Activated T-helper 2 cell treated with anti-CD3 and anti-CD28 coated beads, Interferon-gamma antibody, Interleukin-2, Interleukin-4, amounts not matched to agents 10 μg/mL and 5 μg/mL and 100 μg/mL, durations not matched to agents 14 hours and 24 hours and 36 hours (primary cell): Measurements from ENCODE around the gene MUC12. TPM values are rescaled to one million over a fixed set of nuclear protein-coding genes. Genes with fewer than 3 reads are reported as not detected.
"Not testable (repeated sequence)": the region's sequence is repeated elsewhere in the genome, so short reads cannot be mapped to it uniquely, and the experiment has no call there.

ENCODE experiments used
- DNase-seq: peaks from one replicate; pipeline ENCODE4 v3.0.0; 2021; ENCODE audit warnings: low spot score
- H3K27ac Mint-ChIP-seq: one replicate; pipeline ENCODE4 v1.8.0; 2021; ENCODE audit warnings: mixed read lengths
- H3K27me3 Mint-ChIP-seq: one replicate; pipeline ENCODE4 v1.8.0; 2021; ENCODE audit warnings: low read depth, mixed read lengths
- H3K36me3 Mint-ChIP-seq: one replicate; pipeline ENCODE4 v1.8.0; 2021; ENCODE audit warnings: low read depth, mixed read lengths
- H3K4me1 Mint-ChIP-seq: one replicate; pipeline ENCODE4 v1.8.0; 2021; ENCODE audit warnings: low read depth, mixed read lengths
- H3K4me3 Mint-ChIP-seq: one replicate; pipeline ENCODE4 v1.8.0; 2021; ENCODE audit warnings: low read depth, mild to moderate bottlenecking, moderate library complexity, mixed read lengths
- H3K9me3 Mint-ChIP-seq: one replicate; pipeline ENCODE4 v1.8.0; 2021; ENCODE audit warnings: mixed read lengths
- intact Hi-C: fragments of 100-400 bp; cut with micrococcal nuclease; formaldehyde crosslinking; loops from one replicate; pipeline ENCODE4 v1.15.1; 2023
- total RNA-seq: library from RNA; stranded (reverse); gene quantifications from 2 replicates; pipeline ENCODE4 v1.2.3, GENCODE V29; 2022

The MUC12 gene
- total RNA-seq, 1 donor from 2014 or later = 1.4 TPM

- DNase-seq = no peak
- Mint-ChIP-seq H3K4me3 (no peak overlapping the region), H3K27ac (no peak overlapping the region), H3K4me1 (no peaks in the 10 kb centered on the region), H3K36me3 (no peaks in the 10 kb centered on the region), H3K9me3 (no peaks in the 10 kb centered on the region), H3K27me3 (peaks cover 3% of the 10 kb centered on the region)
- intact Hi-C loops = no loop called here
These were observed 8.9 kb downstream of the MUC12 start for GRCh38 chr7:100978300-100978699.

GRCh38 chr7:100983451-100984187 lies 14.3 kb downstream of the MUC12 start:
- Mint-ChIP-seq H3K36me3 (no peaks in the 10 kb centered on the region), H3K9me3 (no peaks in the 10 kb centered on the region), H3K4me3 (no peak overlapping the region)

GRCh38 chr7:100984241-100984918 lies 15.0 kb downstream of the MUC12 start:
- H3K27ac Mint-ChIP-seq, H3K9me3 Mint-ChIP-seq, H3K4me3 Mint-ChIP-seq, DNase-seq, H3K4me1 Mint-ChIP-seq, H3K36me3 Mint-ChIP-seq, H3K27me3 Mint-ChIP-seq, intact Hi-C loops: not testable (repeated sequence)

More at GRCh38 chr7:100983451-100984187, 14.3 kb downstream of the MUC12 start:
- Mint-ChIP-seq H3K27ac (no peak overlapping the region), H3K27me3 (no peaks in the 10 kb centered on the region), H3K4me1 (no peaks in the 10 kb centered on the region)
- DNase-seq = no peak
- intact Hi-C loops = no loop called here

- H3K27me3 Mint-ChIP-seq, H3K4me3 Mint-ChIP-seq, H3K9me3 Mint-ChIP-seq, DNase-seq, H3K27ac Mint-ChIP-seq, H3K4me1 Mint-ChIP-seq, intact Hi-C loops, H3K36me3 Mint-ChIP-seq: not testable (repeated sequence)
These were observed 15.8 kb downstream of the MUC12 start for GRCh38 chr7:100985033-100985797.

GRCh38 chr7:100991631-100992030 lies 22.3 kb downstream of the MUC12 start:
- Mint-ChIP-seq H3K4me1 (no peaks in the 10 kb centered on the region), H3K27ac (no peak overlapping the region), H3K9me3 (no peaks in the 10 kb centered on the region), H3K27me3 (no peaks in the 10 kb centered on the region), H3K4me3 (no peak overlapping the region), H3K36me3 (no peaks in the 10 kb centered on the region)
- intact Hi-C loops = no loop called here
- DNase-seq = no peak

GRCh38 chr7:100992280-100992679 lies 22.9 kb downstream of the MUC12 start:
- H3K4me1 Mint-ChIP-seq, H3K9me3 Mint-ChIP-seq, H3K27me3 Mint-ChIP-seq, intact Hi-C loops, DNase-seq, H3K27ac Mint-ChIP-seq, H3K4me3 Mint-ChIP-seq, H3K36me3 Mint-ChIP-seq: not testable (repeated sequence)

- H3K36me3 Mint-ChIP-seq, H3K4me1 Mint-ChIP-seq, H3K27ac Mint-ChIP-seq, intact Hi-C loops, H3K4me3 Mint-ChIP-seq, H3K9me3 Mint-ChIP-seq, DNase-seq, H3K27me3 Mint-ChIP-seq: not testable (repeated sequence)
These were observed 25.3 kb downstream of the MUC12 start for GRCh38 chr7:100994671-100995070.

- H3K27ac Mint-ChIP-seq, H3K4me1 Mint-ChIP-seq, intact Hi-C loops, H3K27me3 Mint-ChIP-seq, H3K9me3 Mint-ChIP-seq, H3K36me3 Mint-ChIP-seq, H3K4me3 Mint-ChIP-seq, DNase-seq: not testable (repeated sequence)
These were observed 29.2 kb downstream of the MUC12 start for GRCh38 chr7:100998530-100998929.

GRCh38 chr7:100999334-100999733 lies 30.0 kb downstream of the MUC12 start:
- H3K27me3 Mint-ChIP-seq, H3K4me1 Mint-ChIP-seq, H3K9me3 Mint-ChIP-seq, H3K4me3 Mint-ChIP-seq, intact Hi-C loops, H3K27ac Mint-ChIP-seq, H3K36me3 Mint-ChIP-seq, DNase-seq: not testable (repeated sequence)

- H3K4me1 Mint-ChIP-seq, DNase-seq, intact Hi-C loops, H3K36me3 Mint-ChIP-seq, H3K9me3 Mint-ChIP-seq, H3K27ac Mint-ChIP-seq, H3K4me3 Mint-ChIP-seq, H3K27me3 Mint-ChIP-seq: not testable (repeated sequence)
These were observed 30.7 kb downstream of the MUC12 start for GRCh38 chr7:101000025-101000424.

GRCh38 chr7:101002333-101002732 lies 33.0 kb downstream of the MUC12 start:
- H3K36me3 Mint-ChIP-seq, DNase-seq, intact Hi-C loops, H3K4me1 Mint-ChIP-seq, H3K27ac Mint-ChIP-seq, H3K4me3 Mint-ChIP-seq, H3K9me3 Mint-ChIP-seq, H3K27me3 Mint-ChIP-seq: not testable (repeated sequence)

- H3K9me3 Mint-ChIP-seq, intact Hi-C loops, H3K4me3 Mint-ChIP-seq, H3K36me3 Mint-ChIP-seq, DNase-seq, H3K27ac Mint-ChIP-seq, H3K4me1 Mint-ChIP-seq, H3K27me3 Mint-ChIP-seq: not testable (repeated sequence)
These were observed 38.0 kb downstream of the MUC12 start for GRCh38 chr7:101007361-101007760.

GRCh38 chr7:101009629-101010028 lies 40.3 kb downstream of the MUC12 start:
- Mint-ChIP-seq H3K36me3 (peaks cover 5% of the 10 kb centered on the region), H3K27me3 (no peaks in the 10 kb centered on the region), H3K4me3 (no peak overlapping the region), H3K4me1 (no peaks in the 10 kb centered on the region), H3K9me3 (no peaks in the 10 kb centered on the region), H3K27ac (no peak overlapping the region)
- DNase-seq = no peak
- intact Hi-C loops = no loop called here
